K562 (cell line): ENCODE results near the gene HHLA2. TPM values are rescaled to one million over a fixed set of nuclear protein-coding genes. Genes with fewer than 3 reads are reported as not detected.

Experiments used
- ATAC-seq: fragments of 200-7000 bp; cut with Tn5 transposase; 3 replicates; pipeline ENCODE4 v1.9.1; 2020; ENCODE audit warnings: moderate library complexity
- BruUV-seq: library from RNA; stranded (reverse); fragments of 400-500 nt; replicated peaks from 2 replicates; lab custom pipeline; 2021; lab: Mats Ljungman, UMichigan
- CTCF ChIA-PET: fragments of 300-600 bp; formaldehyde crosslinking; extraction: SDS; loops from one replicate; lab custom pipeline; 2021; ENCODE audit warnings: low intra/inter-chr PET ratio; lab: Yijun Ruan, JAX
- POLR2A ChIA-PET: fragments of 300-600, 350-650 bp; sonication (Branson Sonifier 250); formaldehyde crosslinking; extraction: SDS; loops from one replicate; lab custom pipeline; 2021; ENCODE audit warnings: antibody characterized with exemption, inconsistent platforms; lab: Yijun Ruan, JAX
- DNase-seq, 4 experiments: peaks; one replicate each; pipeline versions ENCODE4 v3.0.0 to v3.0.0-alpha.2; 2011 to 2018; ENCODE audit warnings: low spot score in 3 of 4, mixed read lengths in 3 of 4; ENCODE audit errors: extremely low read depth in 1 of 4
- FAIRE-seq: peaks from 2 replicates; lab custom pipeline; 2011; peaks lifted over from hg19 to GRCh38; lab: Jason Lieb, UNC
- H2AFZ ChIP-seq: 2 replicates; pipeline ENCODE4 v1.6.0; 2011; ENCODE audit warnings: low read depth, low read length, control low read depth, inconsistent platforms
- H3K27ac ChIP-seq: fragments of 200-600 bp; 3 replicates; pipeline ENCODE4 v1.8.0; 2011; ENCODE audit warnings: low read depth, mild to moderate bottlenecking, control low read depth, inconsistent platforms, low read length, moderate library complexity, mixed read lengths; ENCODE audit errors: extremely low read depth
- H3K27me3 ChIP-seq, 2 experiments: fragments of 300-600 bp in 1 of 2; 2 replicates in 1 of 2; 3 replicates in 1 of 2; pipeline versions ENCODE4 v1.6.0 to v1.8.0; 2011; ENCODE audit warnings: inconsistent platforms in 2 of 2, low read length in 2 of 2, mild to moderate bottlenecking in 1 of 2, mixed read lengths in 1 of 2, moderate library complexity in 1 of 2; ENCODE audit not compliant: control insufficient read depth in 2 of 2, insufficient read depth in 2 of 2
- H3K36me3 ChIP-seq: fragments of 300-600 bp; 3 replicates; pipeline ENCODE4 v1.8.0; 2011; ENCODE audit warnings: mild to moderate bottlenecking, low read length, inconsistent platforms; ENCODE audit not compliant: control insufficient read depth, insufficient read depth
- H3K4me1 ChIP-seq, 2 experiments: fragments of 200-600 bp in 1 of 2; replicated peaks in 1 of 2; 2 replicates in 1 of 2; 3 replicates in 1 of 2; pipeline versions ENCODE4 v1.5.1 to v1.8.0; 2011; ENCODE audit warnings: inconsistent platforms in 2 of 2, low read length in 2 of 2, mild to moderate bottlenecking in 1 of 2, mixed read lengths in 1 of 2, moderate library complexity in 1 of 2; ENCODE audit not compliant: control insufficient read depth in 2 of 2, insufficient read depth in 2 of 2
- H3K4me2 ChIP-seq: 2 replicates; pipeline ENCODE4 v1.6.1; 2011; ENCODE audit warnings: low read length, control low read depth, inconsistent platforms, mixed read lengths; ENCODE audit not compliant: insufficient read depth
- H3K4me3 ChIP-seq: fragments of 200-600 bp; sonication (generic), shearing (Covaris generic); 2 replicates; pipeline ENCODE4 v1.5.1; 2016; ENCODE audit warnings: control low read depth, inconsistent platforms
- H3K79me2 ChIP-seq: fragments of 200-600 bp; 3 replicates; pipeline ENCODE4 v1.8.0; 2011; ENCODE audit warnings: low read length, inconsistent platforms; ENCODE audit not compliant: control insufficient read depth, insufficient read depth
- H3K9ac ChIP-seq, 2 experiments: 2 replicates each; pipeline versions ENCODE4 v1.6.0 to v1.6.1; 2011; ENCODE audit warnings: low read depth in 2 of 2, low read length in 2 of 2, control low read depth in 1 of 2, inconsistent platforms in 1 of 2, mild to moderate bottlenecking in 1 of 2, mixed read lengths in 1 of 2; ENCODE audit not compliant: insufficient read depth in 1 of 2
- H3K9me1 ChIP-seq: one replicate; pipeline ENCODE4 v1.6.0; 2011; ENCODE audit warnings: inconsistent platforms, mild to moderate bottlenecking, low read length, moderate library complexity; ENCODE audit not compliant: control insufficient read depth, insufficient read depth
- H3K9me3 ChIP-seq: replicated peaks from 2 replicates; pipeline ENCODE4 v1.5.1; 2011; ENCODE audit warnings: low read depth, low read length, inconsistent platforms; ENCODE audit not compliant: control insufficient read depth, insufficient read depth
- H4K20me1 ChIP-seq: replicated peaks from 2 replicates; pipeline ENCODE4 v1.6.1; 2011; ENCODE audit warnings: low read length, inconsistent platforms, mixed read lengths; ENCODE audit not compliant: control insufficient read depth, insufficient read depth
- ARID3B ChIP-seq: fragments of 250-450 bp; sonication (Bioruptor Pico); IDR thresholded peaks from 2 replicates; pipeline ENCODE4 v1.4.0; 2020; ENCODE audit warnings: borderline replicate concordance
- CCNT2 ChIP-seq: IDR thresholded peaks from 2 replicates; pipeline ENCODE4 v1.6.1; 2011; ENCODE audit warnings: borderline replicate concordance, low read depth, mild to moderate bottlenecking, moderate library complexity, mixed read lengths, low read length; ENCODE audit not compliant: insufficient read length; ENCODE audit errors: extremely low read depth
- DMBX1 ChIP-seq: fragments of 250-450 bp; sonication (Bioruptor Pico); IDR thresholded peaks from 2 replicates; pipeline ENCODE4 v1.8.0; 2022; ENCODE audit warnings: inconsistent platforms, mild to moderate bottlenecking, moderate library complexity, borderline replicate concordance
- MEF2D ChIP-seq: conservative IDR thresholded peaks from 2 replicates; pipeline ENCODE4 v1.6.1; 2016; ENCODE audit warnings: low read depth, missing genetic modification characterization, missing compliant biosample characterization
- THRB ChIP-seq: fragments of 450-650 bp; formaldehyde crosslinking; conservative IDR thresholded peaks from 2 replicates; pipeline ENCODE4 v1.4.0; 2022; ENCODE audit warnings: mild to moderate bottlenecking, missing genetic modification characterization
- VEZF1 ChIP-seq: fragments of 200-800 bp; sonication (Bioruptor generic); IDR thresholded peaks from 2 replicates; pipeline ENCODE4 v1.6.1; 2017; ENCODE audit warnings: missing genetic modification characterization, missing compliant biosample characterization
- ZNF217 ChIP-seq: sonication (generic); formaldehyde crosslinking; IDR thresholded peaks from 2 replicates; pipeline ENCODE4 v1.8.0; 2022; ENCODE audit warnings: mild to moderate bottlenecking, missing genetic modification reagents
- WGBS: fragments of 100-300 bp; shearing (Covaris generic); methylation state at CpG from one replicate; pipeline ENCODE4 v1.1.6; 2016; ENCODE audit warnings: low coverage, mixed read lengths; ENCODE audit not compliant: insufficient coverage; ENCODE audit errors: missing lambda C conversion rate; 5-methylcytosine and 5-hydroxymethylcytosine counted together
- in situ Hi-C: fragments of 300-500 bp; cut with MboI; formaldehyde crosslinking; loops from 4 replicates; pipeline ENCODE4 v1.15.0; 2018; ENCODE audit warnings: inconsistent platforms, mixed read lengths
- intact Hi-C: fragments of 100-400 bp; cut with micrococcal nuclease; formaldehyde crosslinking; loops from 2 replicates; pipeline ENCODE4 v1.14.2; 2022
- polyA plus RNA-seq, 8 experiments: library from polyadenylated mRNA; depleted of rRNA in 4 of 8; stranded (reverse) in 5 of 8; unstranded in 3 of 8; fragments of >200 nt; fragmentation: Nextera tagmentation in 2 of 8; fragmentation: Illumina TruSeq in 1 of 8; extraction: Ambion mirVana in 2 of 8; extraction: Trizol in 1 of 8; gene quantifications; 2 replicates each; pipeline versions ENCODE4 v1.2.1 to v1.2.3, GENCODE V29; 2011 to 2014; ENCODE audit warnings: inconsistent platforms in 1 of 8, missing spikeins in 1 of 8
- total RNA-seq, 7 experiments: library from RNA; depleted of rRNA in 6 of 7; stranded (reverse); fragments of >200 nt in 6 of 7; fragmentation: Illumina TruSeq in 2 of 7; extraction: Trizol in 2 of 7; gene quantifications; 2 replicates each; pipeline versions ENCODE4 v1.2.1 to v1.2.3, GENCODE V29; 2011 to 2021; ENCODE audit warnings: low replicate concordance in 1 of 7
- TF ChIP-seq, protein P1 (sequence below): fragments of 250-450 bp; sonication (Bioruptor Pico); IDR thresholded peaks from 2 replicates; pipeline ENCODE4 v1.4.0; 2020; ENCODE audit warnings: mild to moderate bottlenecking, moderate library complexity, borderline replicate concordance
- TF ChIP-seq, protein P2 (sequence below): sonication (generic); formaldehyde crosslinking; IDR thresholded peaks from 2 replicates; pipeline ENCODE4 v1.9.0; 2022; ENCODE audit warnings: mild to moderate bottlenecking, missing genetic modification reagents
- TF ChIP-seq, protein P3 (sequence below): sonication (generic); formaldehyde crosslinking; IDR thresholded peaks from 2 replicates; pipeline ENCODE4 v1.8.0; 2023; ENCODE audit warnings: mild to moderate bottlenecking, missing genetic modification reagents

HHLA2 gene
- total and polyA plus RNA-seq, 9 of the 15 experiments (the other 6 are each of a cell fraction or from before 2014, with no cell fraction given) = 0.04 TPM; not detected in 7

- DNase-seq (no peak), FAIRE-seq (no peak), ATAC-seq (no peak)
- H3K4me3 ChIP-seq = no peak overlapping the region
- in situ Hi-C loops = no loop called here
- no peaks in the 10 kb centered on the region for H3K36me3 ChIP-seq
- no peaks in the 10 kb centered on the region for H4K20me1 ChIP-seq
- no peaks in the 10 kb centered on the region for H3K79me2 ChIP-seq
- 0% methylated on average over 2 of the region's 2 CpGs for WGBS
- H3K9me1 ChIP-seq = no peaks in the 10 kb centered on the region
- no peak overlapping the region for H3K4me2 ChIP-seq
- ChIA-PET POLR2A (no interaction called here), CTCF (no interaction called here)
- H3K9ac ChIP-seq = no peak overlapping the region
- BruUV-seq = no TSS peak
- H3K4me1 ChIP-seq = no peaks in the 10 kb centered on the region
- no peak overlapping the region for H3K27ac ChIP-seq
- H3K9me3 ChIP-seq = no peaks in the 10 kb centered on the region
- intact Hi-C loops = no loop called here
- no peaks in the 10 kb centered on the region for H3K27me3 ChIP-seq
- no peak overlapping the region for H2AFZ ChIP-seq
- TF ChIP-seq VEZF1 (no peak), ARID3B (CRISPR knock-in tag) (no peak), CCNT2 (no peak), THRB (CRISPR knock-in tag) (no peak), DMBX1 (no peak), ZNF217 (CRISPR knock-in tag) (no peak), MEF2D (no peak)
- TF ChIP-seq, protein P1, sequence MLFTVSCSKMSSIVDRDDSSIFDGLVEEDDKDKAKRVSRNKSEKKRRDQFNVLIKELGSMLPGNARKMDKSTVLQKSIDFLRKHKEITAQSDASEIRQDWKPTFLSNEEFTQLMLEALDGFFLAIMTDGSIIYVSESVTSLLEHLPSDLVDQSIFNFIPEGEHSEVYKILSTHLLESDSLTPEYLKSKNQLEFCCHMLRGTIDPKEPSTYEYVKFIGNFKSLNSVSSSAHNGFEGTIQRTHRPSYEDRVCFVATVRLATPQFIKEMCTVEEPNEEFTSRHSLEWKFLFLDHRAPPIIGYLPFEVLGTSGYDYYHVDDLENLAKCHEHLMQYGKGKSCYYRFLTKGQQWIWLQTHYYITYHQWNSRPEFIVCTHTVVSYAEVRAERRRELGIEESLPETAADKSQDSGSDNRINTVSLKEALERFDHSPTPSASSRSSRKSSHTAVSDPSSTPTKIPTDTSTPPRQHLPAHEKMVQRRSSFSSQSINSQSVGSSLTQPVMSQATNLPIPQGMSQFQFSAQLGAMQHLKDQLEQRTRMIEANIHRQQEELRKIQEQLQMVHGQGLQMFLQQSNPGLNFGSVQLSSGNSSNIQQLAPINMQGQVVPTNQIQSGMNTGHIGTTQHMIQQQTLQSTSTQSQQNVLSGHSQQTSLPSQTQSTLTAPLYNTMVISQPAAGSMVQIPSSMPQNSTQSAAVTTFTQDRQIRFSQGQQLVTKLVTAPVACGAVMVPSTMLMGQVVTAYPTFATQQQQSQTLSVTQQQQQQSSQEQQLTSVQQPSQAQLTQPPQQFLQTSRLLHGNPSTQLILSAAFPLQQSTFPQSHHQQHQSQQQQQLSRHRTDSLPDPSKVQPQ (CRISPR knock-in tag) = no peak
- TF ChIP-seq, protein P2, sequence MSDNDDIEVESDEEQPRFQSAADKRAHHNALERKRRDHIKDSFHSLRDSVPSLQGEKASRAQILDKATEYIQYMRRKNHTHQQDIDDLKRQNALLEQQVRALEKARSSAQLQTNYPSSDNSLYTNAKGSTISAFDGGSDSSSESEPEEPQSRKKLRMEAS (CRISPR knock-in tag) = no peak
- TF ChIP-seq, protein P3, sequence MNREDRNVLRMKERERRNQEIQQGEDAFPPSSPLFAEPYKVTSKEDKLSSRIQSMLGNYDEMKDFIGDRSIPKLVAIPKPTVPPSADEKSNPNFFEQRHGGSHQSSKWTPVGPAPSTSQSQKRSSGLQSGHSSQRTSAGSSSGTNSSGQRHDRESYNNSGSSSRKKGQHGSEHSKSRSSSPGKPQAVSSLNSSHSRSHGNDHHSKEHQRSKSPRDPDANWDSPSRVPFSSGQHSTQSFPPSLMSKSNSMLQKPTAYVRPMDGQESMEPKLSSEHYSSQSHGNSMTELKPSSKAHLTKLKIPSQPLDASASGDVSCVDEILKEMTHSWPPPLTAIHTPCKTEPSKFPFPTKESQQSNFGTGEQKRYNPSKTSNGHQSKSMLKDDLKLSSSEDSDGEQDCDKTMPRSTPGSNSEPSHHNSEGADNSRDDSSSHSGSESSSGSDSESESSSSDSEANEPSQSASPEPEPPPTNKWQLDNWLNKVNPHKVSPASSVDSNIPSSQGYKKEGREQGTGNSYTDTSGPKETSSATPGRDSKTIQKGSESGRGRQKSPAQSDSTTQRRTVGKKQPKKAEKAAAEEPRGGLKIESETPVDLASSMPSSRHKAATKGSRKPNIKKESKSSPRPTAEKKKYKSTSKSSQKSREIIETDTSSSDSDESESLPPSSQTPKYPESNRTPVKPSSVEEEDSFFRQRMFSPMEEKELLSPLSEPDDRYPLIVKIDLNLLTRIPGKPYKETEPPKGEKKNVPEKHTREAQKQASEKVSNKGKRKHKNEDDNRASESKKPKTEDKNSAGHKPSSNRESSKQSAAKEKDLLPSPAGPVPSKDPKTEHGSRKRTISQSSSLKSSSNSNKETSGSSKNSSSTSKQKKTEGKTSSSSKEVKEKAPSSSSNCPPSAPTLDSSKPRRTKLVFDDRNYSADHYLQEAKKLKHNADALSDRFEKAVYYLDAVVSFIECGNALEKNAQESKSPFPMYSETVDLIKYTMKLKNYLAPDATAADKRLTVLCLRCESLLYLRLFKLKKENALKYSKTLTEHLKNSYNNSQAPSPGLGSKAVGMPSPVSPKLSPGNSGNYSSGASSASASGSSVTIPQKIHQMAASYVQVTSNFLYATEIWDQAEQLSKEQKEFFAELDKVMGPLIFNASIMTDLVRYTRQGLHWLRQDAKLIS (CRISPR knock-in tag) = no peak
Observed at GRCh38 chr3:108357042-108357441, 60.7 kb downstream of the HHLA2 start.
